H9 (cell line): Measurements from ENCODE around the gene FASTKD3. TPM values are rescaled to one million over a fixed set of nuclear protein-coding genes. Genes with fewer than 3 reads are reported as not detected.
A peak's percentile ranks its signal among the peaks of the same experiment; 100 is the strongest.

Source experiments
- DNase-seq: peaks from one replicate; pipeline ENCODE4 v3.0.0-alpha.2; 2017
- H2AFZ ChIP-seq: one replicate; pipeline ENCODE4 v1.6.1; 2013; ENCODE audit warnings: mild to moderate bottlenecking, low read length, control low read depth, moderate library complexity
- H2AK5ac ChIP-seq: 2 replicates; pipeline ENCODE4 v1.6.1; 2013; ENCODE audit warnings: low read length, control low read depth, mixed read lengths; ENCODE audit not compliant: insufficient read length
- H2BK120ac ChIP-seq: one replicate; pipeline ENCODE4 v1.6.1; 2013; ENCODE audit warnings: low read depth, mild to moderate bottlenecking, low read length, control low read depth, inconsistent platforms; ENCODE audit not compliant: poor library complexity, severe bottlenecking
- H2BK12ac ChIP-seq: 2 replicates; pipeline ENCODE4 v1.6.1; 2013; ENCODE audit warnings: low read length, control low read depth, mixed read lengths, low read depth; ENCODE audit not compliant: insufficient read length
- H2BK15ac ChIP-seq: 2 replicates; pipeline ENCODE4 v1.6.1; 2013; ENCODE audit warnings: low read depth, low read length, control low read depth
- H2BK20ac ChIP-seq: one replicate; pipeline ENCODE4 v1.6.1; 2013; ENCODE audit warnings: low read depth, mild to moderate bottlenecking, low read length, control low read depth, inconsistent platforms; ENCODE audit not compliant: poor library complexity, severe bottlenecking
- H2BK5ac ChIP-seq: 2 replicates; pipeline ENCODE4 v1.6.1; 2013; ENCODE audit warnings: low read length, control low read depth, mixed read lengths; ENCODE audit not compliant: insufficient read length
- H3K14ac ChIP-seq: 2 replicates; pipeline ENCODE4 v1.6.1; 2013; ENCODE audit warnings: low read length, control low read depth; ENCODE audit not compliant: insufficient read depth
- H3K18ac ChIP-seq: 2 replicates; pipeline ENCODE4 v1.6.1; 2013; ENCODE audit warnings: low read depth, mild to moderate bottlenecking, mixed read lengths, low read length, control low read depth; ENCODE audit not compliant: insufficient read length
- H3K23ac ChIP-seq: 2 replicates; pipeline ENCODE4 v1.6.1; 2013; ENCODE audit warnings: low read length, control low read depth, mixed read lengths, low read depth; ENCODE audit not compliant: insufficient read length
- H3K23me2 ChIP-seq: 2 replicates; pipeline ENCODE4 v1.6.1; 2013; ENCODE audit warnings: low read depth, mild to moderate bottlenecking, mixed read lengths, low read length, control low read depth; ENCODE audit not compliant: insufficient read length, poor library complexity, severe bottlenecking
- H3K27ac ChIP-seq: 2 replicates; pipeline ENCODE4 v1.5.1; 2013; ENCODE audit warnings: low read length, control low read depth, mixed read lengths, low read depth; ENCODE audit not compliant: insufficient read length
- H3K27me3 ChIP-seq: 2 replicates; pipeline ENCODE4 v1.6.1; 2013; ENCODE audit warnings: low read length, control low read depth, inconsistent platforms; ENCODE audit not compliant: insufficient read depth
- H3K4ac ChIP-seq: 2 replicates; pipeline ENCODE4 v1.6.1; 2013; ENCODE audit warnings: low read depth, mild to moderate bottlenecking, control low read depth, inconsistent platforms, low read length, moderate library complexity
- H3K4me1 ChIP-seq: 2 replicates; pipeline ENCODE4 v1.6.1; 2013; ENCODE audit warnings: low read length, control low read depth, inconsistent platforms; ENCODE audit not compliant: insufficient read depth
- H3K4me2 ChIP-seq: 2 replicates; pipeline ENCODE4 v1.6.1; 2013; ENCODE audit warnings: low read length, control low read depth, mixed read lengths; ENCODE audit not compliant: insufficient read length, insufficient read depth
- H3K56ac ChIP-seq: 2 replicates; pipeline ENCODE4 v1.6.1; 2013; ENCODE audit warnings: low read depth, mild to moderate bottlenecking, mixed read lengths, low read length, control low read depth; ENCODE audit not compliant: insufficient read length
- H3K79me1 ChIP-seq: 2 replicates; pipeline ENCODE4 v1.6.1; 2013; ENCODE audit warnings: low read depth, mild to moderate bottlenecking, moderate library complexity, low read length, control low read depth, inconsistent platforms; ENCODE audit not compliant: insufficient read depth, poor library complexity, severe bottlenecking
- H3K79me2 ChIP-seq: 2 replicates; pipeline ENCODE4 v1.6.1; 2013; ENCODE audit warnings: low read length, control low read depth, inconsistent platforms; ENCODE audit not compliant: insufficient read depth
- H3K9ac ChIP-seq: 2 replicates; pipeline ENCODE4 v1.6.1; 2013; ENCODE audit warnings: low read length, control low read depth, mixed read lengths; ENCODE audit not compliant: insufficient read length; ENCODE audit errors: extremely low read depth
- H3K9me3 ChIP-seq: one replicate; pipeline ENCODE4 v1.6.1; 2013; ENCODE audit warnings: low read depth, low read length, inconsistent platforms; ENCODE audit not compliant: control insufficient read depth
- H3T11ph ChIP-seq: one replicate; pipeline ENCODE4 v1.6.1; 2013; ENCODE audit warnings: mild to moderate bottlenecking, low read length, control low read depth, inconsistent platforms
- H4K20me1 ChIP-seq: one replicate; pipeline ENCODE4 v1.6.1; 2013; ENCODE audit not compliant: control insufficient read depth, insufficient read length, insufficient read depth
- H4K5ac ChIP-seq: 2 replicates; pipeline ENCODE4 v1.6.1; 2013; ENCODE audit warnings: low read depth, mild to moderate bottlenecking, mixed read lengths, low read length, control low read depth; ENCODE audit not compliant: insufficient read length
- H4K8ac ChIP-seq: replicated peaks from 2 replicates; pipeline ENCODE4 v1.6.1; 2013; ENCODE audit warnings: low read length, control low read depth, mixed read lengths, low read depth; ENCODE audit not compliant: insufficient read length
- H4K91ac ChIP-seq: 2 replicates; pipeline ENCODE4 v1.6.1; 2013; ENCODE audit warnings: low read depth, mild to moderate bottlenecking, moderate library complexity, mixed read lengths, low read length, control low read depth; ENCODE audit not compliant: insufficient read length
- H3K27ac Mint-ChIP-seq, 3 experiments: 2 replicates in 2 of 3; 3 replicates in 1 of 3; pipeline ENCODE4 v1.8.0; 2020 to 2021; ENCODE audit warnings: mixed read lengths in 3 of 3, mild to moderate bottlenecking in 1 of 3, moderate library complexity in 1 of 3
- H3K27me3 Mint-ChIP-seq: 2 replicates; pipeline ENCODE4 v1.8.0; 2021; ENCODE audit warnings: low read depth, mild to moderate bottlenecking, moderate library complexity, mixed read lengths
- H3K36me3 Mint-ChIP-seq, 3 experiments: 2 replicates in 2 of 3; 3 replicates in 1 of 3; pipeline ENCODE4 v1.8.0; 2020 to 2021; ENCODE audit warnings: low read depth in 3 of 3, mixed read lengths in 3 of 3; ENCODE audit not compliant: insufficient read depth in 1 of 3
- H3K4me1 Mint-ChIP-seq, 2 experiments: 2 replicates each; pipeline ENCODE4 v1.8.0; 2020; ENCODE audit warnings: mixed read lengths in 2 of 2
- H3K4me3 Mint-ChIP-seq, 2 experiments: 2 replicates in 1 of 2; 3 replicates in 1 of 2; pipeline ENCODE4 v1.8.0; 2020 to 2021; ENCODE audit warnings: mild to moderate bottlenecking in 2 of 2, mixed read lengths in 2 of 2, moderate library complexity in 1 of 2
- H3K9me3 Mint-ChIP-seq, 2 experiments: 2 replicates in 1 of 2; 3 replicates in 1 of 2; pipeline ENCODE4 v1.8.0; 2020; ENCODE audit warnings: mild to moderate bottlenecking in 2 of 2, mixed read lengths in 2 of 2, moderate library complexity in 1 of 2
- CTCF ChIP-seq: fragments of 200-600 bp; sonication (generic); conservative IDR thresholded peaks from 3 replicates; pipeline ENCODE4 v1.8.0; 2021; ENCODE audit warnings: antibody characterized with exemption, mild to moderate bottlenecking
- WGBS: extraction: QIAGEN DNeasy Blood & Tissue Kit; methylation state at CpG from one replicate; pipeline ENCODE4 v1.1.7; 2013; ENCODE audit warnings: missing lambda C conversion rate, low lambda C conversion rate, mixed read lengths; ENCODE audit not compliant: insufficient read length; ENCODE audit errors: extremely low coverage; 5-methylcytosine and 5-hydroxymethylcytosine counted together
- total RNA-seq: library from RNA; stranded (reverse); gene quantifications from 2 replicates; pipeline ENCODE4 v1.2.1, GENCODE V29; 2021

The FASTKD3 gene
- total RNA-seq, 1 experiment from 2014 or later: 15.0 TPM

- Histone ChIP-seq H3K79me1 (peaks cover 4% of the 10 kb centered on the region), H4K20me1 (no peaks in the 10 kb centered on the region), H2AK5ac (no peak overlapping the region), H4K91ac (no peak overlapping the region), H2BK20ac (no peak overlapping the region), H3K79me2 (peaks cover 22% of the 10 kb centered on the region), H3K18ac (no peak overlapping the region), H3K9ac (no peak overlapping the region), H3K9me3 (no peaks in the 10 kb centered on the region), H2BK12ac (no peak overlapping the region), H2BK120ac (no peak overlapping the region), H2AFZ (no peak overlapping the region), H2BK5ac (no peak overlapping the region), H3K27ac (no peak overlapping the region), H3T11ph (no peak overlapping the region), H2BK15ac (no peak overlapping the region), H3K4me1 (no peaks in the 10 kb centered on the region), H4K5ac (no peak overlapping the region), H3K23me2 (peaks cover 4% of the 10 kb centered on the region), H3K27me3 (no peaks in the 10 kb centered on the region), H3K4ac (no peak overlapping the region), H3K56ac (no peak overlapping the region), H4K8ac (no peak overlapping the region), H3K4me2 (no peak overlapping the region), H3K14ac (no peak overlapping the region), H3K23ac (no peak overlapping the region)
- peaks cover 19 to 67% (median 51%) of the 10 kb centered on the region in 3 experiments for H3K36me3 Mint-ChIP-seq
- H3K9me3 Mint-ChIP-seq: no peaks in the 10 kb centered on the region
- DNase-seq: no peak
- H3K4me3 Mint-ChIP-seq: no peak overlapping the region
- H3K4me1 Mint-ChIP-seq: peaks cover 12 to 14% of the 10 kb centered on the region in 2 experiments
- H3K27ac Mint-ChIP-seq: 0 out of 7 replicates have a peak overlapping the region, but pooled peaks of 1 of the 3 experiments have one; percentile 63
- TF ChIP-seq CTCF: no peak
- WGBS: no CpG with 5 or more reads among the region's 9 CpGs
- no peaks in the 10 kb centered on the region for H3K27me3 Mint-ChIP-seq
Measured at GRCh38 chr5:7873216-7873615, 4.4 kb upstream of the FASTKD3 start.
